Rectal smooth muscle tissue (tissue), 1 donor: ENCODE results near the gene IL1F10.

Experiments
- H3K27ac ChIP-seq: one replicate; pipeline ENCODE4 v1.7.0; 2013; ENCODE audit warnings: low read depth, low read length, inconsistent platforms
- H3K27me3 ChIP-seq: one replicate; pipeline ENCODE4 v1.7.0; 2013; ENCODE audit warnings: low read length; ENCODE audit not compliant: control insufficient read depth, insufficient read depth
- H3K36me3 ChIP-seq: one replicate; pipeline ENCODE4 v1.7.0; 2013; ENCODE audit warnings: low read length; ENCODE audit not compliant: control insufficient read depth, insufficient read depth
- H3K4me1 ChIP-seq: one replicate; pipeline ENCODE4 v1.7.0; 2013; ENCODE audit warnings: low read length; ENCODE audit not compliant: control insufficient read depth, insufficient read depth
- H3K4me3 ChIP-seq: one replicate; pipeline ENCODE4 v1.7.0; 2013; ENCODE audit warnings: low read length
- H3K9ac ChIP-seq: one replicate; pipeline ENCODE4 v1.7.0; 2013; ENCODE audit warnings: low read length

IL1F10 gene

GRCh38 chr2:113111823-113112287 lies 44.1 kb downstream of the IL1F10 start:
- H3K4me3 ChIP-seq = no peak overlapping the region
- no peak overlapping the region for H3K27ac ChIP-seq
- H3K27me3 ChIP-seq = no peaks in the 10 kb centered on the region
- H3K4me1 ChIP-seq = no peaks in the 10 kb centered on the region
- no peak overlapping the region for H3K9ac ChIP-seq
- H3K36me3 ChIP-seq = no peaks in the 10 kb centered on the region

GRCh38 chr2:113112441-113112840 lies 44.7 kb downstream of the IL1F10 start:
- Histone ChIP-seq H3K4me3 (no peak overlapping the region), H3K9ac (no peak overlapping the region), H3K4me1 (no peaks in the 10 kb centered on the region), H3K27ac (no peak overlapping the region), H3K27me3 (no peaks in the 10 kb centered on the region), H3K36me3 (no peaks in the 10 kb centered on the region)

DNA sequence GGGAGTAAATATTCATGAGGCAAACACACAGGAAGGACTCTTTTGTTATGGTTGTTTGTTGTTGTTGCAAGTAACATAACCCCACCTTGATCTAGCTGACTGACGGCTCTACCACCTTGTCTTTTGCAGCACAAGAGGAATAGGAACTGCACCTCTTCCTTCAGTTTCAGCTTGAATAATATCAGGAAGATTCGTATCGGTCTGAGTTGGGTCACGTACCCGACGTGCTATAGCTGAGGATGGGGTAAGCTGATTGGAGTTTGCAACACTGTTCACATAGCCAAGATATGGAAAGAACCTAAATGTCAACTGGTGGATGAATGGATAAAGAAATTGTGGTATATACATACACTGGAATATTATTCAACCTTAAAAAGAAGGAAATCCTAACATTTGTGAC lies 45.1 kb downstream of the IL1F10 start:
- H3K4me1 ChIP-seq = no peaks in the 10 kb centered on the region
- H3K27ac ChIP-seq = no peak overlapping the region
- no peak overlapping the region for H3K9ac ChIP-seq

DNA sequence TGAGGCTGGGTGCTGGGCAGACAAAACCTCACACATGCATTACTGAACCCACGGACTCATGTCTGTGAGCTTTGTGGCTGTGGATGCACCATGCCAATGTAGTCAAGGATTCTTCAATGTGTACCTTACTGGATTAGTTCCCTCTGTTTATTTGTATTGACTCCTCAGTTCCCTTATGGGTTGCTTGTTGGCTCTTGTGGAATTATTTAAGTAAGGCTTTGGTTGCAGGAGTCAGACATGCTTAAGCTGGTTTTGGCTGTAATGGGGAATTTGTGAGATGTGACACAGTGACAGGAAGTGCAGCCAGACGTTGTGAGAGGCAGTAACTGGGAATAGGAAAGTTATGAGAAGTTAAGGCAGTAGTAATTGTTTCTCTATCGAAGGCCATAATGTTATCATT lies 46.0 kb downstream of the IL1F10 start:
- Histone ChIP-seq H3K27ac (no peak overlapping the region), H3K4me3 (no peak overlapping the region)

More for the DNA sequence above, 45.1 kb downstream of the IL1F10 start:
- Histone ChIP-seq H3K27me3 (no peaks in the 10 kb centered on the region), H3K4me3 (no peak overlapping the region), H3K36me3 (no peaks in the 10 kb centered on the region)

DNA sequence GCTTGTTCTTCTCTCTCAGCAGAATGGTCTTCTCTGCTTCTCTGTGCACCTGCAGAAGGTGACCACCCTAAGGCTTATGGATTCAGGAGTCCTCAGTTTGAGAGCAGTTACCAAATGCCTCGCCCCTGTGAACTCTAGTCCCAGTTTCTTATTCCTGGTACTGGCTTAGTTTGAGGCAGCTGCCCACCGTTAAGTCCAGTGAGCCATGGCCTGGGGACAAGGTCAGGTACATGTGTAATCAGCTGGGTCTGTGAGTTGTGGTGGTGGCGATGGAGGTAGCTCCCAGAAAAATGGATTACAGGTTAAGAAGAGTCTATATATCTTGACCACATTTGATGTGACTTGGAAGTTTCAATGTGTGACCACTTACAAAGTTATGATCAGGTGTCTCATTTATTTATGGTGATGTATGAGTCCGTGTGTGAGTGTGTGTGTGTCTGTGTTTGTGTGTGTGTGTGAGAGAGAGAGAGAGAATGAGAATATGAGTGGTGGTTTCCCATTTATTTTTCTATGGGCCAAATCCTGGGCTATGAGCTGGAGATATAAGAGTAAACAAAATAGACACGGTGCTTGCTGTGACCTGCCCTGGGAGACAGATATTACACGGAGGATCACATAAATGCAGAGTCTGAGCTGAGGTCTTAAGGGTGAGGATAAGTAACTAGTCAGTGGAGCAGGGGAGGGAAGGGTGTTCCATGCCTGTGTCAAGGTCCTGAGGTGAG lies 46.6 kb downstream of the IL1F10 start:
- H3K27ac ChIP-seq = no peak overlapping the region
- H3K4me1 ChIP-seq = no peaks in the 10 kb centered on the region
- H3K36me3 ChIP-seq = no peaks in the 10 kb centered on the region

More for the DNA sequence above, 46.0 kb downstream of the IL1F10 start:
- H3K9ac ChIP-seq = no peak overlapping the region
- no peaks in the 10 kb centered on the region for H3K27me3 ChIP-seq
- H3K36me3 ChIP-seq = no peaks in the 10 kb centered on the region
- no peaks in the 10 kb centered on the region for H3K4me1 ChIP-seq

DNA sequence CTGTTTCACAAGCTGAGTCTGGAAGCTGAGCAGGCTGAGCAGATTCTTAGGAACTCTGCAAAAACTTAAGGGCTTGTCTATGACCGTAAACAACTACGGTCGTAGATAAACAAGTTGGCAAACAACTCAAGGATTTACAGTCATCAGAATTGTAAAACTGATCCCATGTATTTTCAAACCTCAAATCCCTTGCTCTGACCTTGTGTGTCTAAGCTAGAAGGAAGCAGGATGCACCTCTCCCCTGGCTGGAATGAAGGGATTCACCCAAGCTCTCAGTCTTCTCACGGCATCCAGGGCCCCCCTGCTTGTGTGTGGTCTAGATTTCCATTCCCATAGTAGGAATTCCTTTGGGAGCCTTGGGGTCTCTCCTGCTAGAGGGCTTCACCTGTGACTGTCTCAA lies 47.2 kb downstream of the IL1F10 start:
- Histone ChIP-seq H3K36me3 (no peaks in the 10 kb centered on the region), H3K9ac (no peak overlapping the region), H3K27me3 (no peaks in the 10 kb centered on the region), H3K4me1 (no peaks in the 10 kb centered on the region), H3K27ac (no peak overlapping the region), H3K4me3 (no peak overlapping the region)

More for the DNA sequence above, 46.6 kb downstream of the IL1F10 start:
- Histone ChIP-seq H3K4me3 (no peak overlapping the region), H3K9ac (no peak overlapping the region), H3K27me3 (no peaks in the 10 kb centered on the region)

- Histone ChIP-seq H3K27me3 (no peaks in the 10 kb centered on the region), H3K27ac (no peak overlapping the region), H3K9ac (no peak overlapping the region), H3K36me3 (no peaks in the 10 kb centered on the region), H3K4me1 (no peaks in the 10 kb centered on the region), H3K4me3 (no peak overlapping the region)
Observed at GRCh38 chr2:113116100-113116958, 48.6 kb downstream of the IL1F10 start.

DNA sequence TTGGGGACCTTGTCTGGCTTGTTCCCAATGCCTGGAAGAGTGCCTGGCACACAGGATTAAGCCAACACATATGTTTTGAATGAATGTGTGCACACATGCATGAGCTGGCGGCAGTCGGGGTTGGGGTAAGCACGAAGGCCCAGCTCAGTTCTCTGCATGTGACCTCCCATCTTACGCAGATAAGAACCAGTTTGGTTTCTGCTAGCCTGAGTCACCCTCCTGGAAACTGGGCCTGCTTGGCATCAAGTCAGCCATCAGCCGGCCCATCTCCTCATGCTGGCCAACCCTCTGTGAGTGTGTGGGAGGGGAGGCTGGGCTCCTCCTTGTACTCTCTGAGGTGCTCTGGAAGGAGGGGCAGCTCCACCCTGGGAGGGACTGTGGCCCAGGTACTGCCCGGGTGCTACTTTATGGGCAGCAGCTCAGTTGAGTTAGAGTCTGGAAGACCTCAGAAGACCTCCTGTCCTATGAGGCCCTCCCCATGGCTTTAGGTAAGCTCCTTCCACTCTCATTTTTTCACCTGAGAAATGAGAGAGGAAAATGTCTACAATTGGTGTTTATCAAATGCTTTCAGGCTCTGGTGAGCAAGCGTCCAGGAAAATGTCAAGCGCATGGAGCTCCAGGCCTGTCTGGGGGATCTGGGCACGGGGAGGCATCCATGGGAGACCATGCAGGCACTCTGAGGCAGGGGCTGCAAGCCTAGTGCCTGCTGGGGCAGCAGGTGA lies 49.9 kb downstream of the IL1F10 start:
- Histone ChIP-seq H3K4me1 (no peaks in the 10 kb centered on the region), H3K4me3 (no peak overlapping the region), H3K9ac (no peak overlapping the region), H3K36me3 (no peaks in the 10 kb centered on the region), H3K27me3 (no peaks in the 10 kb centered on the region), H3K27ac (no peak overlapping the region)

GRCh38 chr2:113118263-113118657 lies 50.5 kb downstream of the IL1F10 start:
- Histone ChIP-seq H3K4me3 (no peak overlapping the region), H3K4me1 (no peaks in the 10 kb centered on the region), H3K27ac (no peak overlapping the region), H3K9ac (no peak overlapping the region), H3K27me3 (no peaks in the 10 kb centered on the region), H3K36me3 (no peaks in the 10 kb centered on the region)

DNA sequence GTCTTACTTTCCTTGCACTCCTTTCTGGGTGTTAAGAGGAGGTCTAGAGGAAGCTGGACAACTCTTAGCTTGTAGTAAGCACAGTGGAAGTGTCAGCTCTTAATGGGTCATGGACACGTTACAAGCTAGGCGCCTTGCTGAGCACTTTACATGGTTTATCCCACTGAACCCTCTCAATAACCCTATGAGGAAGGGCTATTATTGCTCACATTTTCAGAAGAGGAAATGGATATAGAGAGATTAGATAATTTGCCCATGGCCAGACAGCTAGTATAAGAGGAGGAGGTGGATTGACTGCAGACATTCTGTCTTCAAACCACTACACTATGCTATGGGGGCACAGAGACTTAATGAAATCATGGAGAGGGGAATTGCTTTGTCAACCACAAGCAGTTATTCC lies 51.3 kb downstream of the IL1F10 start:
- Histone ChIP-seq H3K4me3 (no peak overlapping the region), H3K27ac (no peak overlapping the region)

DNA sequence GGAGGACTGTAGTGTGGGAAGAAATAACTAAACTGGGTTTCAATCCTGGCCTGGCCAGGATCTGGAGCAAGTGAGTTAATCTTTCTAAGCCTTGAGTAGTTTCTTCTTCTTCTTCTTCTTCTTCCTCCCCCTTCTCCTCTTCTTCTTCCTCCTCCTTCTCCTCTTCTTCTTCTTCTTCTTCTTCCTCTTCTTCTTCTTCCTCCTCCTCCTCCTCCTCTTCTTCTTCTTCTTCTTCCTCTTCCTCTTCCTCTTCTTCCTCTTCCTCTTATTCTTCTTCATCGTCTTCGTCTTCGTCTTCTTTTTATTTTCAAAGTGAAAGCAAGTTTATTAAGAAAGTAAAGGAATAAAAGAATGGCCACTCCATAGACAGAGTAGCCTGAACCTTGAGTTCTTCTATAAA lies 53.1 kb downstream of the IL1F10 start:
- Histone ChIP-seq H3K27ac (no peak overlapping the region), H3K36me3 (no peaks in the 10 kb centered on the region), H3K9ac (no peak overlapping the region), H3K4me3 (no peak overlapping the region), H3K4me1 (no peaks in the 10 kb centered on the region), H3K27me3 (no peaks in the 10 kb centered on the region)

More for the DNA sequence above, 51.3 kb downstream of the IL1F10 start:
- Histone ChIP-seq H3K36me3 (no peaks in the 10 kb centered on the region), H3K27me3 (no peaks in the 10 kb centered on the region), H3K4me1 (no peaks in the 10 kb centered on the region), H3K9ac (no peak overlapping the region)

- Histone ChIP-seq H3K27ac (no peak overlapping the region), H3K36me3 (no peaks in the 10 kb centered on the region), H3K4me3 (no peak overlapping the region), H3K4me1 (no peaks in the 10 kb centered on the region), H3K9ac (no peak overlapping the region), H3K27me3 (no peaks in the 10 kb centered on the region)
Observed at GRCh38 chr2:113122364-113122763, 54.6 kb downstream of the IL1F10 start.
